NCI-H69 (cell line): ENCODE measurements around the gene APOBEC4.

Experiments
- DNase-seq: peaks from one replicate; lab custom pipeline; 2025; lab: John Stamatoyannopoulos, UW

Gene APOBEC4

DNA sequence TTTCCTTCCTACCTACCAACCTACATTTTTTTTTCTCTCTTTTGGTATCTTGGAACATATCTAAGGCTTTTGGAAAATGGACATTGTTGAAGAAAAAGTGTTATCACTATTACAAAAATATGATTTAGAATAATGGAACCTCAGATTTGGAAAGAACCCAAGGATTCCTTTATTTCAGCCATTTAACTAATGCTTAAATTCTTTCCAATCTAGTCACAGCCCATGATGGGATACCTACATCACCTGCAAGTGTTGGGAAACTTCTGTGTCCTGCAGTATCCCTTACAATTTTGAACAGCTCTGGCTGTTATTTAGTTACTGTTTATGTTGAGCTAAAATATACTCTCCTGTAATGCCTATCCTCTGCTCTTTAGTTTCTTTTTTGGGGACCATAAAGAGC lies 22.3 kb upstream of the APOBEC4 start:
- no peak for DNase-seq

DNA sequence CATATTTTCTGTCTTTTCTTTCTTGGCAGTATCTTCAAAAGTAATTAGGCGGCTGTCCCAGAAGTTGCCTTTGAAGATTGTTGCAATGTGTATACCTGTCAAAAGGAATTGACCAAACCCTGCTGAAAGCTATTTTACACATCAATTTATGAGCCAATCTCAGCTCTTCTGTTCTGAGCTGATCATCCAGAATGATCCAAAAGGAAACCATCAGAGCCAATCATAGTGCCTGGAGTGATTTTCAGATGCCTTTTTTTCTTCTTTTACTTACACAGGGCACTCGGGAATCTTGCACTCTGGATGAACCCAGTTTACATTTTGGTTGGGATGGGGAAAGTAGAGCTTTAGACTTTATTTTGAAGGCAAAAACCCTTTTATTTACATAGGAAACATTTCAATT lies 21.8 kb upstream of the APOBEC4 start:
- DNase-seq: no peak

DNA sequence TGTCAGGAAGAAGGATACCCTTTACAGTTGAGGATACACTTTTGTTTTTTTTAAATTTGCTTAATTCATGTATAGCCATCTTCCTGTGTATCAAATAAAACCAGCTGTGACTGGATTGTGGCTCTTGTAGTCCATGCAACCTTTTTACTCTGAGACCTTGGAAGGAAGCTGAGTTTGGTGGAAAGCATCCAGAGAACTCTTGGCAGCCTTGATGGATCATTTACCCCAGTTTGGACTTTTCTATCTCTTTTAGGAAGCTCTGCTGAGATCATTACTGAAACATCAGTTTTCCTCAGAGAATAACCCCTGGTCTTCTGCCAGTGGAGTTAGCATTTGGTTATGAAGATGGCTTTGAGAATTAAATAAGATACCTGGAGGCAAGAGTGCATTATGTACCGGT lies 21.2 kb upstream of the APOBEC4 start:
- DNase-seq: no peak

DNA sequence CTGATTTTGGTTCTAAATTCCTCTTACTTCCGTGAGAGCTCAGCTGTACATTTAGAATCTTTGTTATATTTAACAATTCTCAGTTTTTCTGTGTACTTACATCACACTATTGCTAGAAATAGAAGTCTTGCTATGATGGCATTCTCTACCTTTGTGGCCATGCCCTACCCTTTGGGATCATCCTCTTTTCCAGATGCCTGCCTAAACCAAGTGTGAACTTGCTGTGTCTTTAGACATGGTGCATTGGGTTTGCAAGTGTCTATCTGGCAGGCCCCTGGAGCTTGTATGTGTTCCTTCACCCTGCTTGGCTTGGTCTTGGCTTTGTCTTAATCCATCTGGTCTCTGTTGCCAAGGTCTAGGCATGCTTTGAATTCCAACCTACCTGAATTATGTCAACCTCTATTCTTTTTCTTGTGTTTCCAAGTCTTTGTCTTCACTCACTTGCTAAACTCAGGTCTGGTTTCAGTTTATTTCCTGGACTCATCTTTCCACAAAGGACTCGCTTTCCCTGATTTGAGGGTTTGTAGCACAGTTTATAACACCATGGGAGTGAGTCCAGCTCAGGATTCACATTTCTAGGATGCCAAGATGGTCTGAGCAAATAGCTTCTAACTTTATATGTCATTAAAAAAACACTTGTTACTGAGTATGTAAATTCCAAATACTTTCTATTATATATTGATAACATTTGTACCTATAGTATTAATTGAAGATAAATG lies 20.6 kb upstream of the APOBEC4 start:
- no peak for DNase-seq

DNA sequence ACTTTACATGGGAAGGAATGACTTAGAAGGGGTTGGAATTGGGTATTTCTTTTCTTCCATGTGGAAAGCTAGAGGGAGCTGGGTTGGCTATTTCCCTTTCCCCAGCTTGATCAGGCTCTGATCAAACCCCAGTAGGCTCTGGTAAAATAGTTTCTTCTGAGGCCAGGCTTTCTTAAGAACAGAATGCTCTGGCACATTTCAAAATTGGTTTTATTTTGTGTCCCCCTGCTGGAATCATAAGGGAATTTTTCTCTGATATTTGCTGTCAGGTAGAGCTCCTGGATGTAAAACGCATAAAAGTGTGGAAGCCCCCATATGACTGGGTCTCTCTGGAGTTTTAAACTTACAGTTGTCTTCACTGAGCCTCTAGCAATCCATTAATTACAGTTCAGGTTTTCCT lies 17.1 kb upstream of the APOBEC4 start:
- no peak for DNase-seq

DNA sequence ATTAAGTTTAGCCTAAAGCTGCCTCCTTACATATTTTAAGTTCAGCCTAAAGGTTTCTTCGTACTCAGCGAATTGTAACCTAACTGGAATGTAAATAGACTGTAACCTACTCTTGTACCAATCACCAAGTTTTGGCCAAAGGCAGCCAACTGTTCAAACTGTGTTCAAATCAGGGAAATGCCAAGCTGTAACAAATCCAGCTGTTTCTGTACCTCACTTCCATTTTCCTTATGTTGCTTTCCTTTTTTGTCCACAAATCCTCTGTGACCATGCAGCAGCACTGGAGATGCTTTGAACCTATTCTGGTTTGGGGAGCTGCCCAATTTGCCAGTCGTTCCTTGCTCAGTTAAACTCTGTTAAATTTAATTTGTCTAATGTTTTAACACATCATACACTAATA lies 3.2 kb upstream of the APOBEC4 start:
- no peak for DNase-seq

DNA sequence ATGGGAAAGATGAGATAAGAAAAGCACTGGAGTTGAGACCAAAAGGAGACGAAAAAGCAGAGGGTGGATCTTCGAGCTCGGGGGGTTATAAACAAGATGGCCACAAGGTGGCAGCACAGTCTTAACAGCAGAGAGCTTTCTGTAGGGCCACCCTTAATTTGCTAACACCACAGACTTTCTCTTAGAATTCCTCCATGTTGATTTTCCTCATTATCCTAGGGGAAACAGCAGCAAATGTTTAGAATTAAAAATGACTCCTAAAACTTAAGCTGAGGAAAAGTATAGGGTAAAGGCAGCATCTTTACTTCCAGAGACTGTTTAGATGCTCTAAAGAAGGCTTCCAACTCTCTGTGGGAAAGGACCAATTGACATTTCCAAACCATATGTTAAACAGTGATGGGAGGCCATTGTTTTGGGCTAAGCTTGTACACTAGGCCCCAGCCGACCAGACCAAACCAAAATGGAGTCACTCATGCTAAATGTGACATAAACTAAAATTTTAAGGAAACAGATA lies 2.5 kb upstream of the APOBEC4 start:
- DNase-seq: peak; percentile 86

DNA sequence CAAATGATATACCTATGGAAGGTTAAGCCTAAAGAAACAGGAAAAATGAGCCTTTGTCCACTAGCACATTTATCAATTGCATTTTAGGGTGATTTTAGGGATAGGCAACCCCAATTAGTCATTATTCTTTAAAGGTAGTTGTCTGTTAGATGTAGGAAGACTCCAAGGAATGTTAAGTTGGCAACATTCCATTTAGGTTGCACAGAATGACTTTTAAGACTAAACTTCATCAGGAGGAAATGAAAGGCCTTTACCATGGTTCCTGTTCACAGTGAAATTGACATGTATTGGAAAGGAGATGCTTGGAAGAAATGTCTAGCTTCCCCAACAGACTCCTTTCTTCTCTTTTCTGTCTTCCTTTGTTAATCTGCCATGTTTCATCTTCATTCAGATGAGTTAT lies 1.6 kb upstream of the APOBEC4 start:
- DNase-seq: no peak

DNA sequence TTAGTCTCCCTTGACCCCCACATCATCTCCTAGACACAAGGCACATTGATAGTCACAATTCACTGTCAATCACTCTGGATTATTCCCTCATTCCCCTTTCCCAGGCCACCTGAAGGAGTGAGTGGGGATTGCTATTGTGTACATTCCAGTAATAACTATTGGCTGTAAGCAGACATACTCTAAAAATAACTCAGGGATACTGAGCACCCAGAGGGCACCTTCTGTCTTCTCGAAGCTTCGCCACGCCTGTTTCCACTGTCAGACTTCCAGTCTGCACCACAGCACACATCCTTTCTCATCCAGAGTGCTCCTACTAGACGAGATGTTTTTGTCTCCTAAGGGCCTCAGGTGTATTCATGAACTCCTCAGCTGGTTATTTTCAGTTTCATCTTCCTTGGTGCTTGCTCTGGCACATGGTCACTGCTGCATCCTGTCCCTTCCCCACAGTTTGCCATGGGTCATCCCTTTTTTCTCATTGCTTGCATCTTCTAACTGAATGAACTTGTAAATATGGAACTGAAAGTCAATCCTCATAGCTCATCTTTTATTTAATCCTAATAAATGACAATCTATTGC lies 848 bp upstream of the APOBEC4 start:
- DNase-seq: peak; percentile 71

DNA sequence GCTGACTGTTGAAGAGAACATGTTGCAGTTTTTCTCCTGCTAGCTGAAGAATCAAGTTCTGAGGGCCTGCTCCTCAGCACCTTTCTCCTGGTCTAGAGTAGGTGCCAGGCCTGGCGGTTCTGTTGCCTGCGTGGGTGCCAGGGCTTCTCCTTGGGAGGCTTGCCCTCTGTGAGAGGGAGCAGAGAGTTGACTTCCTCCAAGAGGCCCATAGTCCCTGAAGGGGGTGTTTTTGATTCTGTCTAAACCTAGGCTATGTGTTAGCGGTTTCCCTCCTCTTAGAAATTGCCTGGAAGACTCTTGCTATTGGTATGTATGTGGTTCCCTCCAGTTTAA lies 312 bp upstream of the APOBEC4 start:
- DNase-seq: no peak

DNA sequence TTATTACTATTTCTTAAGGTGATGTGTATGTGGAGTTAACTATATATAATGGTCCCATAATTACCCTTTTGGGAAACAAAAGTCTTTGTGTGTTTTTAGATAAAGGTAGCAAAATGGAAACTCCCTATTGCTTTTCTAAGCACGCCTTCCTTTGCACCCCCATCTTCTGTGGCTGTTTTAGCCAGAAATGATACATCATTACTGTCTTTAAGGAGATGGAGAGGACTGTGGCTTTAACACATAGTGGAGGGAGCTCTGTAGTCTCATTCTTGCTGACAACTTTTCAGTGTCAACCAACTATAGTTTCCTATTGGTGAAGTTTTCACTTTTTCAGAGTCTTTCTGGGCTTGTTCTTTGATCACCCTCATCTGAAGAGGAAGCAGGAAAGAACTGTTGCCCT lies 1.0 kb downstream of the APOBEC4 start:
- peak; percentile 43 for DNase-seq

DNA sequence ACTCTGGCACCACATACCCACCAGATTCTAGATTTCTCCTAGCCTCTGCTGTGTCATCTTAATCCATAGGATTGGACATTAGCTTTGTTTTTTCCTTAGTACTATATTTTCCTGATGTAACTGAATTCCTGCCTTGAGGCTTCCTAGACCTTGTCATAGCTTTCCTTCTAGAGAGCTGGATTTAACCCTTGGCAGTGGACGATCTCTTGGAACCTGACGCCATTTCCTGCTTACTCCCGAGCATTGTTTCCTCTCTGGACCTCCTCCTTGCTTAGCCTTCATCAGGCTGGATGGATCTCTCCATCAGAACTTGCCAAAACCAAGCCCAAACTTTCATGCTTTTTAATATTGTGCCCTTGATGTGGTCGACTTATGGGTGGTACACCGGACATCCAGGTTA lies 1.5 kb downstream of the APOBEC4 start:
- DNase-seq: peak; percentile 31

DNA sequence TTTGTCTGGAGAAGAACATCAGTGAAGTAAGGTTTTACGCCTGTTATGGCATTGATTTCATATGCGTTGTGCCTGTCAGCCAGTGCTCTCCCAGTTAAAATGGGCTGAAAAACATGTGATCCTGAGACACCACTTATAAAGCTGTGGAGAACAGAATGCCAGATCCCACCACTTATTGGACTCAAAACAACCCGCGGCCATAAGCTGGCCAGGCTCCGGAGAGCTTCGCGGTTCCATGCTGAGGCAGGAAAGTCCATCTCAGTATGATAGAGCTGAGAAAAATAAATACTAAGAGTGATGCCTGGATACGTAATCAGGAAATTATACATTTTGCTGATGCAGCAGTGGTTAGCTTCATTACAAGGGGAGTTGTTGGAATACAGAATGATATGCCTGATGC lies 5.1 kb downstream of the APOBEC4 start:
- DNase-seq: peak; percentile 15

DNA sequence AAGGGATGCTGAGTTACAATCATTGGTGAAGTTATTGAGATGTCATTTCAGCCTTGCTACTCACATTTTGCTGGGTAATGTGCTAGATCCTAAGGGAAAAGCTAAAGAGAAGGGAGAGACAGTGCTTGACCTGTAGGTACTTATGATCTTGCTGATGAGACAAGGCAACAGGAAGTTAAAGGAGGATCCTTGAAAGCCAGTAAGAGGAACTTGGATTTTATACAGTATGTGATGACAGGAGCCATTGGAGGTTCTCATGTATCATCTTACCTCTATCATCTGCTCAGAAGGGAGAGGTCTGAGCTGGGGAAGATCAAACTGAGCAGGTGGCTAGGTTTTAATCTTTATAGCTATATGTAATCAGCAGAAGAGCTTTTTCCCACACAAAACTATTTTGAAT lies 6.3 kb downstream of the APOBEC4 start:
- peak; percentile 46 for DNase-seq

DNA sequence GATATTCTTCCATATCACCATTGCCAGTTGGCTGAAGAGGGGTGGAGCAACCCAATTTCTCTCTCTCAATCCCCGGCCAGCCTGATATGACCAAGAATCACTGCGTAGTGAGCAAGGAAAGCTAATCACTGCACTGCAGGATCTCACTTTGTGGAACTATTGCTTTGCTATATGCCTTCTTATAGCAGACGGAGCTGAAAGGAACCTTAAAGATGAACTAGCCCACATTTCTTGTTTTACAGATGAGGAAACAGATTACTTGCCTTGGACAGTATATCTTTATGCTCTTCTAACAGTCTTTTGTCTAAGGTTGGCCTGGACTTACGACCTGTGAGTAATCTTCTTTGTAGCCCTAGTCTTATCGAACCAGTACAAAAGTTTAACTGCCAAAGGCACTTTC lies 7.6 kb downstream of the APOBEC4 start:
- DNase-seq: no peak

DNA sequence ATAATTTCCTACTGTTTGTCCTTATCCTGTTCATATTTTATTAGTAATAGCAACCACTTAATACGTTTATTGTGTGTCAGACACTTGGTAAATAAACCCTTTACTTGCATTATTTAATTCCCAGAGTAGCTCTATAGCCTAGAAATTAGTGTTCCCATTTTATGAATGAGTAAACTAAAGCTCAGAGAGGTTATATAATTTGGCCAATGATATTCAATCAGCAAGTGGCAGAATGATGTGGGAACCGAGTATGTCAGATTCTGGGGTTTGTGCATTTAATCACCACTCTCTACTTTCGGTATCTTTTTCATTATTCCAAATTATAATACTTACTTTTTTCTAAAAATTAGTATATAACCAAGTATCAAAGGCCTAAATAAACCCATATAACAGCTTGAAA lies 10.9 kb downstream of the APOBEC4 start:
- DNase-seq: no peak

DNA sequence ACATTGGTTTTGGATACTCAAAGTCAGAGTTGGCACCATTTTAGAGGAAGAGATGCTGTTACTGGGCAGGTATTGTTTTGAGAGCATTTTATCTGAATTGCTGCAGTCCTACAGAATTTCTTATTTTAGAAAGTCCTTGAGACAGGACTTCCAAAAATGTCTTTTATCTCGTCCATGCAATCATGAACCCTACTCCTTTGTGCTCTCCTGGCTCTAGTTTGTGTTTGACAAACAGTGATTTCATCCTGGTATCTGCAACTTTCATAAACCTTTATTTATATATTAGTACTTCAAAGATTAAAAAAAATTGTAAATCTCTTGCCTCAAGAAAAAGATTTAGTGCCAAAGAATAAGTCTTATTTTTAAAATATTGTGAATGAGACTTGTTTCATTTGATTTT lies 12.9 kb downstream of the APOBEC4 start:
- DNase-seq: peak; percentile 29

DNA sequence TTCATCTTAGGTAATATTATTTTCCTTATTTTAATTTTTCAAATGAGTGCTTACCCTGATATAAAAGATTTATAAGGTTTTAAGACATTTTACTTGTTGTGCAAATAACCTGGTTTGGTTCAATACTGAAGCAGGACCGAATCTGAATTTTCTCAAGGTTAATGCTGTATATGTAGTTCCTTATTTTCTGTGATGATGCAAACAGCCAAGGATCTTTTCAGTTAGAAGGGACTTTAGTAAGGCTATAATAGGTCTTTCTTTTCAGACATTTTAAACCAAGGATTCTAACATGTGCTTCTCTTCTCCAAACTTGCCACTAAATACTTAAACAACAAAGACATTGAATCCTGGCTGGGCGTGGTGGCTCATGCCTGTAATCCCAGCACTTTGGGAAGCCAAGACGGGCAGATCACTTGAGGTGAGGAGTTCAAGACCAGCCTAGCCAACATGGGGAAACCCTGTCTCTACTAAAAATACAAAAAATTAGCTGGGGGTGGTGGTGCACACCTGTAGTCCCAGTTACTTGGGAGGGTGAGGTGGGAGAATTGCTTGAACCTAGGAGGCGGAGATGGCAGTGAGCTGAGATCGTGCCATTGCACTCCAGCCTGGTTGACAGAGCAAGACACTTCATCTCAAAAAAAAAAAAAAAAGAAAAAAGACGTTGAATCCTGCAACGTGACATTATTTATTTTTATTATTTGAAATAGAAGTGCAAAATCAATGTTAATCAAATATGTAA lies 14.3 kb downstream of the APOBEC4 start:
- peak; percentile 71 for DNase-seq

DNA sequence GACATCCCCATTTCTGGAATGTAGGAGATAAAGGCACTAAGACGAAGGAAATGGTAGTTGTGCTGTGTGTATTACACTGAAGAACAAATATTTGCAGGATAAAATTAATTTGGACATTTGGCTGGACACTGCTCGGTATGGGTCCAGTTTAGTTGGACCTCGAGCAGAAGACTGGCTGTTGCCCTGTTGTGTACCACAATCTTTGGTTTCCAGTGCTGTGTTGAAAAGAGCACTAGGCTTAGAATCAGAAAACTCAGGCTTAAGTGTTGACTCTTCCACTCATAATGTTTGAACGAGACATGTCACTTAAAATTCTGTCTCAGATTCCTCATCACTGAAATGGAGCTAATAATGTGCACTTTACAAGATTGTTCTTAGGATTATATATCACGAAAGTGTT lies 16.3 kb downstream of the APOBEC4 start:
- DNase-seq: peak; percentile 56

DNA sequence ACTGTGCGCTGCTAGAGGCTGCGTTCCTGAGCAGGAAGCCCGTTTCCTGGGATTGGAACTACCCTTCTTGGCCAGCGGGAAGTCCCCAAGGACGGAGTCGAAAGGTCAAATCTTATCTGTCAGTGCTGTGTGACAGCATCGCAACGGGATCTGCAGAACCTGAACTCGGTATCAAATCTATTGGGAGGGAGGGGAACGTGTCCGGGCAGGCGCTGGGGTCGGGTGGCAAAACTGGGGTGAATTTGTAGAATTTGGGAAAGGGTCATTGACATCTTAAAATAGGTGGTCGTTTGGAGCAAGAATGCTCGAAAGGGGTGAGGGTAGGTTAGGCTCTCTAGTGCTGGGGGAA lies 16.8 kb downstream of the APOBEC4 start:
- DNase-seq: no peak

DNA sequence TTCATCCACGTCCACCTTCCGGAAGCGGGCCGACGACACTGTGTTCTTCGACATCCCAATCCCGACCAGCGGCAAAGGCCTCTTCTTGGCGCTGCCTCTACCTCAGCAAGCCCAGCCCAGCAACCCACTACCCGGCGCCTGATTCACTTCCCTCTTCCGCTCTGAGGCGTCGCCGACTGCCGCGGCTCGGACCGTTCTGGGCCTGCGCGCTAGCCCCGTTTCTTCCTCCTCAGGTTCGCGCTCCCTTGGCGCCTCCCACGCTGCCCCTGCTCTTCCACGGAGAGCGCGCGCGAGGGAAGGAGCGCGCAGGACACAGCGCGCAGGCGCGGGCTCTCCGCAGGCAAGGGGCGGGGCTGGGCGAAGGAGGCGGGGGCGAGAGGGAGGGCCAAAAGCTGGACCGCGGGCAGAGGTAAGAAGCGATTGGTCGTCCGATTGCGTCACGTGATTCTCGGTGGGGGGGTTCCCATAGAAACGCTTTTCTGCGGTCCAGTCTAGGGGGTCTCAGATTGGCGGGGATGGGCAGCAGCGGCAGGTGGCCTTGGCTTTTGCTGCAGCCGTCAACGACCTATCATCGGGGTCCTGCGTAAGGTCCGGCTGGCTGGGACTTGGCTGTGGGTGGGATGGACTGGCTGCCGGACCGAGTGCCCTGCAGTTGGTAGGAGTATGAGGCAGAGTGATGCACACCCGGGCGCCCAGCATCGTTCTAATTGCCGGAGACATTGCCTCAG lies 17.3 kb downstream of the APOBEC4 start, which contains the start of gene ARPC5:
ARPC5 (minus strand) TSS at position 178 of the 728 bp plus-strand sequence; CDS start at position 54, 124 bp downstream.
- DNase-seq: peak; percentile 100

DNA sequence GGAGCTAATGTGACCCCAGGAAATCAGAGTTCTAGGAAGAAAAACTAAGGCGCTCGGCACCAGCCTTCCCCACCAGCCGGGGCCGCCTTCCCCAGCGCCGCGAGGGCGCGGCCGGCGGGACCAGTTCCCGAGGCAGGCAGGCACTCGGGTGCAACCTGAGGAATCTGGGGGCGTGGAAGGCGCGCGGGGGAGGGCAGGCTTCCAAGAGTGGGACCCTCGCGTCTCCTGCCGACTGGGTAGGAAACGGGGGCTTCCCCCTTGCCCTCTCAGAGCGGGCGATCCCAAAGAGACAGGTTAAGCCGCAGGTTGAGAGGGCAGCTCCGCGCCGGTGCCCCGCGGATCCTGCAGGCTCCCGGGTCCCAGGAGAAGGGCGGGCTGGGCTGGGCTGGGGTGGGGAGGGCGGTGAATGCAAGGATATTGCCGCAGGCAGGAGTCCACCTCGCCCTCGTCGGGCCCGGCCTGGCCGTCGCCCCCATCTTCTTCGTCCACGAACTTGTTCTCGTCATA lies 18.0 kb downstream of the APOBEC4 start:
- peak; percentile 84 for DNase-seq
